Measurements from ENCODE around the gene TNIK.

The TNIK gene

DNA sequence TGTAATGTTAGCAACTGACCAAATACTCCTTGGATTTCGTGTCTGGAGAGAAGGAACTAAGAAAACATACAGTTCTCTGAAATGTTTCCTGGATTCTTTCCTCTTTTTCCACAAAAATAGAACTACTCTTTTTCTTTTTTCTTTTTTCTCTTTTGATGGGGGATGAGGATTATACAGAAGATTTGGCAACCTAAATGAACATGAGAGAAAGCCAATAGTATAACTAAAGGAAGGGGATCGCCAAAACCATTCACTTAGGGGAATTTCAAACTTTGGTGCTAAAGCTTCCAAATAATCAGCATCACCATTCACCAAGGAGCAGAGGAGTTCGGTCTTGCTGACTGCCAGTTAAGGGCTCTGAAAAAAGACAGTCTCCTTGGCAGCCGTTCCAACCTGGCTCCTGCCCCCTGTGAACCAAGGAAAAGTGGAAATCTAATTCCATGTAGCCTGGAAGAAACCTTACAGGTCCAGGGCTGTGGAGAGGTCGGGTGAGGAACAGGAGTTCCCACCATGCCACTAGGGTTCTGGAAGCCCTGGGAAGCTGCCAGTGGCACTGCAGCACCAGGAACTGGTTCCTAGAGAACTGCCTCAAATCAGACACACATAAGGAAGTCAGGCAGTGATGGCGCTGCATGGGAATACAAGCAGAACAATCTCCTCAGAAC, 176.9 kb downstream of the TNIK start:
- DNase-seq (ENCODE audit: low read depth in 2 of 2) = no peak

DNA sequence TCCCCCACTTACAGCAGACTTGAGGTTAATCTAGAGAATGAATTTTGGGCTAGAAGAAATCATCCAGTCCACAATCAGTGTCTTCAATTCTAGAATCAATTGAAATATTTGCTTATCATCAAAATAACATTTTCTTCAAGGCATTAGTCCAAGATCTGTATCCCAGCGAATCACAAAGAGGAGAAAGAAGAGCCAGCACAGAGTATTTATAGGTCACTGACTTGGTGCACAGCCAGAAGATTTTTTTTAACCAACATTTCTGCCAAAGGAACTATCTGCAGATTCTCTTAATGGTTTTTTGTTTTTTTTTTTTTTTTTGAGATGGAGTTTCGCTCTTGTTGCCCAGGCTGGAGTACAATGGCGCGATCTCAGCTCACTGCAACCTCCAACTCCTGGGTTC, 178.2 kb downstream of the TNIK start:
- no peak for DNase-seq (ENCODE audit: low read depth in 2 of 2)

DNA sequence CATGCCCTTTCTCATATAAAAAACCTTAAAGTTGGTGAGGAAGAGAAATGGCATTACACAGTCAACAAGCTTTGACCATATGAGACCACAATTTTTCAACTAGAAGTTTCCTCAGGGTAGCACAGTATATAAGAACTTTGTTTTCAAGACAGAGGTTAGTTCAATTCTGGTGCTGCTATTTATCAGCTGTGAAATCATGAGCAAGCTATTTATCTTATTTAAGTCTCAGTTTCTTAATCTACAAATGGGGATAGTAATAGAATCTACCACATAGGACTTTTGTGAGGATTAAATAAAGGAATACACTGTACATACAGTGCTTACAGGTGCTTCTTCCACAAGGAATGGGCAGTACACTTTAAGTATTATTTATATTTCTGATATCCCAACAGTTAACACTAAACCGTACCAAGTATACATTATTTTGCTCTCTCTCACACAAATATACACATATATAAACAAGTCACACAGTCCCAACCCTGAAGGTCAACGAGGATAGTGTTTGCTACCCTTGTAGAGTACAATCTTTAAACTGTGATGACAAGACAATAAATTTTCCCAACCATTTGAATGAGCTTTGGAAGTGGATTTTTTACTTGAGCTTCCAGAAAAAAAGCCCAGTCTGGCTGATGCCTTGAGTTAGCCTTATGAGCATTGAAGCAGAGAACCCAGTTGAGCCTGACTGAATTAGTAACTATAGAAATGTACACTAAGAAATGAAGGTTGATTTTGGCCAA, 178.8 kb downstream of the TNIK start:
- DNase-seq (ENCODE audit: low read depth in 2 of 2) = no peak

DNA sequence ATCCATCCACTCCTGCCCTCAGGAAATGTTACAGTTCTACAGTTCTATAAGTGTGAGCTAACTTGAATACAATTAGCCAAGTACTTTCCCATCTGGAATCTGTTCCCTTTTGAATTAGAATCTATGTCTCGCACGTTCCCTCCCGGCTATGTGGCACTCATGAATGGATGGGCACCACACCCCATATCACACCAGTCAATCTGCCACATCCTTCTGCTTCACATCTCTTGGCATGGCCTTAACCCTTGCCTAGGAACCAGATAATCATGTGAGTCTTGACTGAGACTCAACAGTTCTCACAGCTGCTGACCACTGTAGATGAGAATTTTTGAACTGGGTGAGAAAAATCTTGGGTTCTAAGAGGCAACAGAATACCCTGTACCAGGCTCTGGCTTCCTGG, 180.2 kb downstream of the TNIK start:
- DNase-seq (ENCODE audit: low read depth in 2 of 2) = no peak

DNA sequence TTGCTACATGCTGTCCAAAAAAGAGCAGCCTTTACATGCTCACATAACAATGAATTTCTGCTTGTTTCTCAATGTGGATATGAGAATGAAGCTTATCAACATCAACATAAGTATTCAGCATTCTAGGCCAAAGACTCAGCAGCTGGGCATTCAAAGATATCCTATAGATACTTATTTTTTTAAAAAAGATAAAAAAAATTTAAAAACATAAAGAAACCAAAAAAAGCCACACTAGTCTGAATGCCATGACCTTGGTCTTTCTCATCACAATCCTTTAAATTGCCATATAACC, 182.0 kb downstream of the TNIK start:
- DNase-seq (ENCODE audit: low read depth in 2 of 2) = no peak

DNA sequence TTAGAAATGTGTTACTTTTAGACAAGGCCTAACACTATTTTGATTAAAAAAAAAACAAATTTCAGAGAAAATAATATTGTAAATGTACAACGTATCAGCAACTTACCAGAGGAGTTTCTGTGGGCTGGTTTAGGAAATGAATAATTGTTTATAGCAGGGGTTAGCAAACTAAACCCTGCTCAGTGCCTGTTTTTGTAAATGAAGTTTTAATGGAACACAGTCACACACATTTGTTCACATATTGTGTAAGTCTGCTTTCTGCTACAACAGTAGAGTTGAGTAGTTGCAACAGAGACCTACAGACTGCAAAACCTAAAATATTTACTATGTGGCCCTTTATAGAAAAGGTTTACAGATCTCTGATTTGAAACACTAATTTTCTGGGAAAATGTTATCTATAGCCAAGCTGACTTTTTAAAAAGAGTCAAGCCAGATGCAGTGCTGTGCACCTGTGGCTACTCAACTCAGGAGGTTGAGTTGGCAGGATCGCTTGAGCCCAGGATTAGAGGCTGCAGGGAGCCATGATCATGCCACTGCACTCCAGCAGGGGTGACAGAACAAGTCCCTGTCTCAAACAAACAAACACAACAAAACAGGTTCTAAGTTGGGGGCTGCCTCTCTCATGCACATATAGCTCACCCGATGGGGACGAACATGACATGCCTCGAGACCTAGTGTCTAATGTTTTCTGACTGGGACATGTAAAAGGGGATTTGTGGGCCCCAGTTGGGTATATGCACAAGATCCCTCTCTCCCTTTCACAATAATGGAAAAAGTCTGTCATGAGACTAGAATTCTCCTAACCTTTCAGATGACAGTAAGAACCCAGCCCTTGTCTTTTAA, 182.5 kb downstream of the TNIK start:
- no peak for DNase-seq (ENCODE audit: low read depth in 2 of 2)

DNA sequence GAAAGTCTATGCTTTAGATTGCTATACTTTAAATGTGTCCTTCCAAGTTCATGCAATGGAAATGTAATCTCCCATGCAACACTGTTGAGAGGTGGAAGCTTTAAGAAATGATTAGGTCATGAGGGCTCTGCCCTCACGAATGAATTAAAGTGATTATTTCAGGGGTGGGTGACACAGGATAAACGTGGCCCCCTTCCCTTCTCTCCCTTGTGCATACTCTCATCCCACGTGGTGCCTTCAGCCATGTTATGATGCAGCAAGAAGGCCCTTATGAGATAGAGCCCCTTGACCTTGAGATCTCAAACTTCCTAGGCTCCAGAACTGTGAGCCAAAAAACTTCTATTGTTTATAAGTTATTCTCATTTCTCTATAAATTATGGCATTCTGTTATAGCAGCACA, 183.3 kb downstream of the TNIK start:
- no peak for DNase-seq (ENCODE audit: low read depth in 2 of 2)

DNA sequence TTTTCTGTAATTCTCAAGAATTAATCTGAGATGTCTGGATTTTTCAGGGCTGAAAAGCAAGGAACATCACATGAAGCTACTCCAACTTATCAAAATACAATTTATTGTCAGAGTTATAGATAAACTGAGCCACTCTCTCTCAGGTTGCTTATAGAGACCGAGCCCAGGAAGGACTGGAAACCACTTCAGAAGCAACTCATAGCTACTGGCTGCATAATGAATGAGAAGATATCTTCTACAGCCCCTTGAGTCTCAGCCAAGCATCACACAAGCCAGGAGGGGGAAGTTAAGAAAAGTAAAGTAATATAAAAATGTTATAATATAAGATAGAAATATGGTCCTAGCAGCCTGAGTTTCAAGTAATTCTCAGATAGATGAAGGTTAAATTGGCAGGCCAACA, 186.0 kb downstream of the TNIK start:
- DNase-seq (ENCODE audit: low read depth in 2 of 2) = no peak

DNA sequence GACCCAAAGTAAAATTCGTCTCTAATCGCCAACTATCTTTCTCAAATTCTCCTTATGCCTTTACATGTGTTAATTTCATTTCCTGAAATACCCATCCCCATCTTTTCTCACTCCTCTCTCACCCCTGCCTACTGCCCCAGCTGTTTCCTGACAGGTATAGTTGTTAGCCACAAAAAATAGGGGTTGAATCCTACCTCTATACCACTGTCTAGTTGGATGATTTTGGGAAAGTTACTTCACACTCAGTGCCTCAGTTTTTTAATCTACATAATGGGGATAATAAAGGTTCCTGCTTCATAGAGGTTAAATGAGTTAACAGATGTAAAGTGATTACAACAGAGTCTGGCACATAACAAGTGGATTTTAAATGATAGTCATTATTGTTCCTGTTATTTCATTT, 189.7 kb downstream of the TNIK start:
- DNase-seq (ENCODE audit: low read depth in 2 of 2) = no peak

DNA sequence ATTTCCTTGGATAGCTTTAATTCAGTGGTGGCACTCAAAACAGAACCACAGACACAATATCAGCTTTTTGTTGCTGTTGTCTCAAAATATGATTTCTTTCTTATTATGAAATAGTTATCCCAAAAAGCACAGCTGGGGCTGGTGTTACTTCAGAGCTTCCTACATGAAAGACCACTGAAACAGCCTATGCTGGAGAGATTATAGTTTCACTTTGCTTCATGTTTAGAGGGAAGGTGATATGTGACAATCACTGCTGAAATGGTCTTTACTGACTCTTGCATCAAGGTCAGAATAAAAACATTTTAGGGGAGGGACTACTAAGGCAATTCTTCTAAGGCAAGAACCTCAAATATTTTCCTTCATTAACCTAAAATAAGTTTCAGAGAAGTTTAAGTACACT, 190.7 kb downstream of the TNIK start:
- no peak for DNase-seq (ENCODE audit: low read depth in 2 of 2)

DNA sequence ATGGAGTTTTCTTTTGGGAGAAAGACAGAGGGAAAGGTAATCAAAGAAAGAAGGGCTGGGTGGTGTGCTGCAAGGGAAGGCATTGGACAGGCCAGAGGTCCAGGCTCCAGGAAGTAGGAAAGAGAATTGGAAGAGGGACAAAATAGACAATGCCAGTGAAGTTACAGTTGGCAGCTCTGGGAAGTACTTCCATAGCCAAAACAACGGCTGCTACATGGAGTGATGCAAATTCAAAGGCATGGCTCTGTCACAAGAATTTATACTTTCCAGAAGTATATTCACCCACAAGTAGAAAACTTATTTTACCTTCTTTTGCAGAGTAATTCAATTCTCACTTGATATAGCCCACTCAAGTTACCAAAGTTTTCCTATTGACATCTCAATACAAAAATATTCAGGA, 191.5 kb downstream of the TNIK start:
- no peak for DNase-seq (ENCODE audit: low read depth in 2 of 2)

DNA sequence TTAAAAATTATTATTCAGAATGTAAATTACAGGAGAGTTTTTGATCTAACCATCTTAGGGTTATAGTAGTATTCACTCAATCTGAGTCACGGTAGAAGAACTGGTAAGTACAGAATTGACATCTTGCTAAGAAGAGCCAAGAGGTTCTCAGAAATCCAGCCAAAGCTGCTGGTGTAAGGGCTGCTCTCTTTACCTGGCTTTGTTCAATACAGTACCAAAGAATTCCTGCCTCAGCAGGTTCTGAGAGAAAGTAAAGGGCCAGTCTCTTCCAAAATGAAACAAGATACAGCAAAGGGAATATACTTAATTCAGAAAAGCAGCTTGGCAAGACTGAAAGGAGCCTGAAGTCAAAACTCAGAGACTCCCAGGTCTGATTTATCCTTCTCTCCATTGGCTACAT, 193.1 kb downstream of the TNIK start:
- no peak for DNase-seq (ENCODE audit: low read depth in 2 of 2)

DNA sequence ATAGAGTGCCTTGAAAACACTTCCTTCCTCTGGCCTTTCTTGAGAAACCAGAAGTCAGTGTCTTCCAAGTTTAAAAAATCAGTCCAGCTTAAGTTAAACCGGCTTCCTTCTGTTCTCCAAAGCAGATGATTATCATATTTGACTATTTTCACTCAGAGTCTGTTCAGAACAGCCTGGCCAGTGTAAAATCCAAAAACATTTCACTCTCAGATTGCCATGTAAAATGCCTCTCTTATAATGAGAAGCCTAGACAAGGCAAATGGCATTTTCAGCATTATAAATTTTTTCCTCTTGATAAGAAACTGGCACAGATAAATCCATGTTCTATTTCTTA, 193.5 kb downstream of the TNIK start:
- DNase-seq (ENCODE audit: low read depth in 2 of 2) = no peak

DNA sequence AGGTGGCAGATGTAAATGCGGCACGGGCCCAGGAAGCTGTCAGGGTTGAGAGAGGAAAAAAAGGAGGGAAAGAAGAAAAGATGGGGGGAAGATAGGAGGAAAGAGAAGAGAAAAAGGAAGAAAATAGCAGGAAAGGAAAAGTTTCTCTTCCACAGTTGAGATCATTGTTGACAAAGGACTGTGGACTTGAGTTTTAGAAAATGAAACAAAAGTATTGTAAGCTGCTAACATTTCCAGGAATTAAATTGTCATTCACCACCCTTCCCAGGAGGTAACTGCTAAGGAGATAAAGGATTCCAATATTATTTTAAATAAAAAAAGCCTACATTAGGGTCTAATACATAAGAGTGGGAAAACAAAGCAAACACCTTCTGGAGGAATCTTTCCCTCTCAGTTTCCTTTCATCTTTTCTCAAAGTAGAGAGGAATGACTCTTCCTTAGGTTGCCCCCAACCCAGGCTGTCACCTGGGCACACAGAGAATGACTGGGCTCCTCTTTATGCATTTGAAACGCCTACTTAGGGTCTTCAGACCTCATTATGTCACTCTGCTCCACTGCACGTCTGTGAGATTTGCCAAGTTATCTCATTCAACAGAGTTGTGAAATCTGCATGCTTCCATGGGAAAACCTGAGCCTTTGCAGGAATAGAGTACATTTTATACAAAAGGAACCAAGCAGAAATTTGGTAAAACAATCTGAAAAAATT, 194.0 kb downstream of the TNIK start:
- no peak for DNase-seq (ENCODE audit: low read depth in 2 of 2)

DNA sequence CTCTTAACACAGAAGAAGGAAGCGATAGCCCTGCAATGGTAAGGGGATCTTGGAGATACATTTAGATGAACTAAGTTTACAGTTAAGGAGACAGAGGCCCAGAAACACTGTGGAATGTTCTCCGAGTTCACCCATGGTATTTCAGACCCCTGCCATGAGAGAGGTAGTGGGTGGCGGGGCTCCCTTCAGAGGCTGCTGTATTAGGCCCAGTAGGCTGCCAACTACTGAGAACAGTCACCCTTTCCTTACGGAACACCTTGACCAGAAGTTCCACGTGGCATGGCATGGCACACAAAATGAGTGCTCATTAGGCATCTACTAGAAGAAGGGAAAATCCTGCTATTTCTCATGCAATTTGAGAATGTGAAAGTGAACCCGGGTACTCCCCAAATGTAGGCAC, 195.4 kb downstream of the TNIK start:
- no peak for DNase-seq (ENCODE audit: low read depth in 2 of 2)

DNA sequence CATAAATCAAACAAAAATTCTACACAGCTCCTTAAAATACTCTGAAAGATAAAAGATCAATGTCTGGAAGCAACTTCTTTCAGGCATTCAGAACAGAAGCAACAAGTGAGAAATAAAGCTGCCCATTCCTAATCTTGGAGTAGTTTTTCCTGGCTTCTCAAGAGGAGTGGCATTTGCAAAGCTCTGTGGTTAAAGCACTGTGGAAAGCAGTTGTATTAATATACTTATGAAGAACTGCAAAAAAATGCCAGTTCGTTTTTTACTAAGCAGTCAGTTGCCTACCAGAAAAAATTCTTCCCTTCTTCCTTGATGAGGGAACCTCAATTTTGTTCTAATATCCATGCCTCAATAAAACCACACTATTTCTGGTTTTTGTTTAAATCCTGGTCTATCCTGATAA, 197.8 kb downstream of the TNIK start:
- no peak for DNase-seq (ENCODE audit: low read depth in 2 of 2)

DNA sequence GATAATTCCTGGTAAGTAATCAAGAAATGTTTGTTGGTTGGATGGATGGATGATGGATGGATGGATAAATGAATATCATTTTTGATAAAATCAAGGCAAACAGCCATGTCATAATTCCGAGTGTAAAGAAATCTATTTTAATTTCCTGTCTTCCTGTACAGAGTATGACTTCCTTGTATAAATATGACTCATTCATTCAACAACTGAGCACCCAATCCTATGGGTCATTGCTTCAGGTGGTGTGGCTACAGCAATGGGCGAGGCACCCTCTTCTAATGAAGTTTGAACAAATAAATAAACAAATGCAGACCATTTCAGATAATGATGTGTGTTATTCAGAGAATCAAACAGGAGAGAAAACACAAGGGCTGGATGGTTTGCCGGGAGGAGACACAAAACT, 198.7 kb downstream of the TNIK start:
- no peak for DNase-seq (ENCODE audit: low read depth in 2 of 2)

DNA sequence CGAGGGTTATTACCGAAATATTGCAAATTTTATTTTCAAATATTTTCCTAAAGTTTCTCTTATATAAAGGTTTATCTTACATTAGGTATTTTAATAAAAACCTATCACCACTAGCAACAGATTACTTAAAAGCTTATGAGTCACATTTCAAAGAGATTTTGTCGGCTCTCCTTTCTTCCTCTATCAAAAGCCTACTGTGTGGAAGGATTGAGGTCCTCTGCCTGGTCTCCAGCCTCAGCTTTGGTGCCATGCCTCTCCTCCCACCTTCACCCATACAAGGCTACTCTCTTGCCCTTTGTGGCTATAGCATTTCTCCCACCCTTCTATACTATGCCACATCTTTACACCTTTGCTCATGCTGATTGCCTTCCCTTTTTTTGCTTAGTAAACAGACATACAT, 199.3 kb downstream of the TNIK start:
- no peak for DNase-seq (ENCODE audit: low read depth in 2 of 2)

DNA sequence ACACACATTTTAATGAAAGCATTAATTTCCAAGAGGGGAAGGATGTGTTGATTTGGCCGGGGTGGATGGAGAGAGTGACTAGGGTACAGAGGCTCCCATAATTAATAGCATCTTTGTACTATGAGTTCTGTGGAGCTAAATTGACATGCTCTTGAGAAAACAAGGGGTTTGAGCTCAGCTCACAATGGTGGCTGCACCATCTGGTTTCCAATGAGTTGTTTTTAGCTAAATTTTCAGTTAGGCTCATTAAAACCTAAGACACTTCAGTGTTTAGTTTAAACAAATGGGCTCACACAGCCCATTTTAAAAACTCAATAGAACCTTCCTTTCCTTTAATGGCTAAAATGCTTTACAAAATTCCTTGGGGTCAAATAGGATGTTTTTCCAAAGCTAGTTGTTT, 199.7 kb downstream of the TNIK start:
- DNase-seq (ENCODE audit: low read depth in 2 of 2) = no peak

DNA sequence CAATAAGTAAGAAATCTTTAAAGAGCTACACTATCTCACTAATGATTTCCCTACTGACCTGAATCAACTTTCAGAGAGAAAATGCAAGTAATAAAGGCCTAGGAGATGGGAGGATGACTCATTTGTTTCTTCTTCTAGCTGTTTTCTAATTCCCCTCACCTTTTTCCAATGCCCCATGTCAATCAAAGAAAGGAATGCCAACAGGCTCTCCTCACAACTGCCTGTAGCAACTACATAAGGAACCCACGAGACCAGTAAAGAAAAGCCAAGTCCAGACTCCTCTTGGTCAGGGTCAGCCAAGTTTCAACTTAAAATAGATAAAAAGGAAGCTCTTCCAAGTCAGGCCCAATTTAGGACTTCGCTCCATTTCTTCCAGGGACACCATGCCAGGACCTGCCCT, 201.9 kb downstream of the TNIK start:
- DNase-seq (ENCODE audit: low read depth in 2 of 2) = no peak

DNA sequence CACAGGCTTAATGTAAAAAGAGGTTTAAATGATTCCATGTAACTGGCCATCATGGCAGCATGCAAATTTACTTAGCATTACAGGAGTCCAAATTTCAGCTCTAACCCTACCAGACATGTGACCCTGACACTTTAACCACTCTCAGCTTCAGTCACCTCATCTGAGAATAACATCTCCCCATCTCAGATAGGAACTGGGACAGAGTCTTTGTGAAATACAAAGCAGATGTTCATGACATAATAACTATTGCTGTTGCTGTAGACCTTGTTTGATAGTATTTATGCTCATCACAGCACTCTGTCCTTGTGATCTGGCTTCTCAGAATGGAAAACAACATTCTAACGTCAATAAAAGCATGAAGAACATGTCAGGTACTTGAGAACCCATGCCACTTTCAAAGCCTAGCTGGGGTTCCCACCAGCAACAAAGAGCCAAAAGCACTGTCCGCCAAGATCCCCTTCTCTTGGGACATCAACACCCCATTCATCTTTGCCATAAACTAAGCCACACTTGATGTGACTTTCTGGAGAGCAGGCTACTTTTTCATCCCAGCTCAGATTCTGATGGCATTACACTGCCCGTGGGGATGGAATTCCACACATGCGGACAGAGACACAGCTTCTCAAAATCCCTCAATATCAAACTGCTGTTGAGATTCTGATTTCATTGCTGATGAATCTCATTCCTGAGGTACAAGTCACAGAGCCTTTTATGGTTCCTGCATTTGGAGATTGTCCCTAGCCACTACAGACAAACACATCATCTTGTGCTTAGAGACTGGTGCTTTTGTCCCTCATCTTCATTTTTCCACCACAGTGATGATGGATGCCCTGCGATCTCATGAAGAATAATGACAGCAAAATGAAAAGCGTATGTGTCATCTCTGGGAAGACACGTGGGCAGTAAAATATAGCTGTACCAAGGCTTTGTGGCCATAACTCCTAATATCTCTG, 202.7 kb downstream of the TNIK start:
- no peak for DNase-seq (ENCODE audit: low read depth in 2 of 2)

Measured in stimulated activated CD4-positive, alpha-beta T cell treated with anti-CD3 and anti-CD28 coated beads, Interleukin-15, amount 100 ng/mL, for 48 hours (primary cell).